SIG-M5 treated with dmso at 0.1 percent for 504 hours (cell line): ENCODE measurements around the gene FBN2.
"Not testable (repeated sequence)": the region's sequence is repeated elsewhere in the genome, so short reads cannot be mapped to it uniquely, and the experiment has no call there.

Source experiments
- DNase-seq: peaks from one replicate; lab custom pipeline; 2025; ENCODE audit not compliant: unreplicated experiment; lab: John Stamatoyannopoulos, UW

Gene FBN2

DNA sequence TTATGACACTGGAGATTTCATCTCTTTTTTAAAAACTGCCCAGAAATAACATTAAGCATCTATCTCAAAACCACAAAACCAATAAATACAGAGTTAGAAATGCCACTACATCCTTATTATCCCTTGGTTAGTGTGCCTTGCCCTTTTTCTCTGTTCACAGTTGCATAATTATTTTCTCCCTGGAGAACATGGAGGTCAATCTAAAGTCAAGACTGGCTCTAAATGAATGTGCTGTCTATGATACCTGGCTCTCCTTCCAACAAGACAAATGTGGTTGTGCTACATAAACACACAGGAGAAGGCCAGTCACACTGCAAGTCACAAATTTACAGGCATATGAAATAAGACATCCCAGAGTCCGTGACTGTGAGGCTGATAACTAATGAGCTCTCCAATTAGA lies 2.8 kb downstream of the FBN2 start:
- no peak for DNase-seq

DNA sequence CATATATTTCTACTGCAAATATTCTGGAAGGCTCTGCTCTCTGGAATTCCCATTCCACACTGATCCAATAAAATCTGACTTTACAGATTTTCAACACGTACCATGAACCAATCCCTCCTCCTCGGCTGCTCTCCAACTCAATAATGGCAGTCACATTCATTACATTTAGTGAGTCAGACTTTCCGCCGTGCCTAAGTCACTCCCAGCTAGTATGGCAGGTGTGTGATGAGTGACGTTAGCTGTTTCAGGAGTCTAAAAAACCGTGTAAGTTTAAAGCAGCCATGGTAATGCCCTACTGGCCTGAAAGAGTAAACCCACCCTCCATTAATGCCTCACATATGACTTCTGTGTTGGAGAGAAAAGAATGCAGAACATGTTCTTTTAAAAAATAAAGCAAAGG lies 3.3 kb downstream of the FBN2 start:
- DNase-seq: no peak

DNA sequence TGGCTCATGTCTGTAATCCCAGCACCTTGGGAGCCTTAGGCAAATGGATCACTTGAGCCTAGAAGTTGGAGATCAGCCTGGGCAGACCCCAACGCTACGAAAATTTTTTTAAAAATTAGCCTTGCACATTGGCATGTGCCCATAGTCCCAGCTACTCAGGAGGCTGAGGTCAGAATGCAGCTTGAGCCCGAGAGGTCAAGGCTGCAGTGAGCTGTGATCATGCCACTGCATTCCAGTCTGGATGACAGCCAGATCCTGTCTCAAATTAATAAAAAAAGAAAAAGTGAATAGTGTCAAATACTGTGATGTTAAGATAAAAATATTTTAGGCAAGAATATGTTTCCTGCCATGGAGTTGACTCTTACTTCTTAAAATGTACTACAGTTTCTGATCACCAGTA lies 5.3 kb downstream of the FBN2 start:
- DNase-seq: no peak

DNA sequence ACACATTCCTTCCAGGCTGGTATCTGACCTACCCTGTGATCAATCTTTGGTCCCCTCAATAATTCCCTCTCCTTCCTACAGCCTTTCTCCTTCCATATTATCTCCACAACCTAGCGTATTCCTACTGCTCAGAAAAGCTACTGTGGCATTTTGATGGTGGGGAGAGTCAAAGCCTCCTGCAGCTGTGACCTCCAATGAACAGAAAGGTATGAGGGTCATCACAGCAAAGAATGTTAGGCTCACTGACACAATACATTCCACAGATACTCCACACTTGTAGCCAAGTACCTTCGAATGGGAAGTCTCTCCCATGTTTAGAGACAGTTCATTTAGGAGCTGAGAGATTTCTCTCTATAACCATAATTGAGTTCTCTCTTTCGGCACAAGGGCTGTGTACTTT lies 5.9 kb downstream of the FBN2 start:
- DNase-seq: no peak

DNA sequence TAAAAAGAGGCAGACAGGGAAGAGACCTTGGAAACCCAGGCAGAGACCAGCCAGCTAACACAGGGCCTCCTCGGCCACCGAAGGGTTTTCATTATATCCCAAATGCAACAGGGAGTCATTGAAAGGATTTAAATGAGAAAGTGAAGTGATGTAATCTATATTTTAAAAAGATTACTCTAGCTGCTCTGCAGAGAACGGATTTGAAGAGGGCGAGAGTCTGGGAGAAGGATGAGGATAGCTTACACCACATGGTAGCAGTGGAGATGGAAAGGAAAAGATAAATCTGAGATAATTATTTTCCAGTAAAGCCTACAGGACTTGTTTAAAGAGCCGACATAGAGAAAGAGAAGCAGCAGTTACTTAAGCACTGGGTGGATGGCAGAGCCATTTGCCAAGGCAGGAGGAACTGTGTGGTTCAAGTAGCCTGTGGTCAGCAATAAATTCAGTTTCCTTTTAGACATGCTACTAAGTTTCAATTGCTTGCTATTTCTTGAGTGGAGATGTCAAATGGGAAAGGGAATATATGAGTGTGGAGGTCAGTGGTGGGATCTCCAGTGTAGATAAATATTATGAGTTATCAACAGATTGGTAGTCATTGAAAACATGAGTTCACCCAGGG lies 9.3 kb downstream of the FBN2 start:
- no peak for DNase-seq

DNA sequence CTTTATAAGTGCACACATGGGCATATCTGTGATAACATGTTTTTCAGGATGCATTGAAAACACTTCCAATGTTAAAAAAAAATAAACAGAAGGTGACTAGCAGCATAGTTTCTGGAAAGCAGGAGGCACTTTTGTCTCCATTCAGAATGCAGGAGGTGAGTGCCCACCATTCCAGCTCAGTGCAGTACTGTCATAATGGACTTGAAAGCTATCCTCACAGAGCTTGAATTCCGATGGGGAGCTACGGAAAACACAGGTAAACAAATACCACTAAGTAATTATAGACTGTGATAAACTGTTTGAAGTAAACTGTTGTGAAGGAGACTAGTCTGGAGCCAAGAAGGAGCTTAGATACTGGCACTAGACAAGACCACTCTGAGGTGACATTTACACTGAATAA lies 9.9 kb downstream of the FBN2 start:
- DNase-seq: no peak

DNA sequence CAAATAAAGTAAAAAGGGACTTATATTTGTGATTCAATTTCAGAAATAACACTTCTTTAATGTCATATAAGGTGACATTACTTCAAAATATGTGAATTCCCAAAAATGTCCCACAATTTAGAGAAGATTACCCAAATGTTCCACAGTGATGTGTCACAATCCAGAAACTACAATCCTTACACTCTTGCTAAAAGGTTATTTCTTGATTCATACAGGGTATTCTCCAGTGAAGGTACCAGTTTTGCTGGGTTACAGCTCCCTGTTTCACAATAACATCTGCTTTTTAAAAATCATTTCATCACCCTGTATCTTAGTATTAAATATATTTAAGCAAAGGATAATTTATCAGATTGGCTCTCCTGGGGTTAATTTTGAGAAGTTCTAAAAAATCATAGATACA lies 11.0 kb downstream of the FBN2 start:
- DNase-seq: no peak

DNA sequence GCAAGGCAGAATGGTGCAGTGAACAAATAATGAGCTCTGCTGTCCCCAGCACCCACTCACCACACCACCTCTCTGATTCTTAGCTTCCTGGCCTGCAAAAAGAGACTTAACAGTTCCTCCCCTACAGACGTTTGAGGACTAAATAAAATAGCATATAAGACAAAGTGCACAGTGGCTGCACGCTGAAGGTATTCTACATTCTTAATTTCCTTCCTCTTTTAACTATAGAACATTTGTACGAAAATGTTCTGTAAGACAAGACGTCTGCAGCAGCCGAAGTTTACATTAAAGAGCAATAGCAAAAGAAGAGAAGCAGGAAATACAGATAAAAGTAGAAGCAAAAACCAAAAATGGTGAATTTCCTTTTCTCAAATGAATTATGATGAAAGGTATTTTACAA lies 15.7 kb downstream of the FBN2 start:
- no peak for DNase-seq

DNA sequence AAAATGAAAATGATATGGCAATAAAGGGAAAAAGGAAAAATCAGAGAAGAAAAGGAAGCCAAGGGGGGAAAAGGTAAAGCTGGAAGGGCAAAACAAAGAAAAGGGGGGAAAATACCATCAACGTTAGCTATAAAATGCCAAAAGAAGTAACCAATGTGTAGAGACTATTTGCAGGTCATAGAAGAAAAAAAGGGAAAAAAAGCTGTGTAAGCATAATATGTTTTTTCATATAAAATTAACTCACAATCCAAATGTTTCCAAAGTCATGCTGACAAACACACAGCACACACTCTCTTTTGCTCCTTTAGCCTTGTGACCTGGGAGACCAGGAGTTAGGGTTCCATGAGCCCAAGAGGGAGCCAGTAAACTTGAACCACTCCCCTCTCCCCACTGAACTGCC lies 18.2 kb downstream of the FBN2 start:
- no peak for DNase-seq

DNA sequence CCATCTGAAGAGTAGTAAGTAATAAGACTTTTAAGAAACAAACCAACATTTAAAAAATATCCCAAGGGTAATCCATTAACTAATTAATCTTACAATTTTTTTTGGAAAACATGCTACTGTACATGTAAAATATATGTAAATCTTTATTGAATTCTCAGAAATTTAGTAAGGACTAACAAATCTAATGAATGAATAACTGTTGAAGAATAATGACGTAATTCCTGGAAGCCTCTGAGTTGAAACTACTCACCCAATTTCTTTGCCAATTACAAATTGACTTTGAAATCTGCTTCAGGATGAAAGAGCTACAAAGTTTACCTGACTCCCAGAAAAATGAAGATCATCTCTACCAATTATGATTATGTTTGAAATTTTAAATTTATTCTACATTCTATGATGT lies 21.1 kb downstream of the FBN2 start:
- no peak for DNase-seq

DNA sequence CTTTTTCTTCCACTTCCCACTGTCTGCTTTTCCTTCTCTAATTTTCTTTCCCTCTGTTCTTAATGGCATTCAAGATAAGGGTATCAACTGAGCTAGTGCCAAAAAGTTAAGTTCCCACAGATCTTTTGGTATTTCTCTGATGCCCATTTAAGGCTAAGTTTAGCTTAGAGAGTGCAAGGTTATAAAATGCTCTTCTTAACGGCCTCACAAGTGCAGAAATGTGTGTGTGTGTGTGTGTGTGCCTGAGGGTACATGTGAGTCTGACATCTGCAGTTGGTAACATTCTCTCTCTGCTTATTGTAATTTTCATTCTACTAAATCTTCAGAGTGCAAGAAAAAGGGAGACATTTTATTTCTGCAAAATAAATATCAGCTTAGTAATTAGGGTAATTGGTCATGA lies 24.2 kb downstream of the FBN2 start:
- no peak for DNase-seq

DNA sequence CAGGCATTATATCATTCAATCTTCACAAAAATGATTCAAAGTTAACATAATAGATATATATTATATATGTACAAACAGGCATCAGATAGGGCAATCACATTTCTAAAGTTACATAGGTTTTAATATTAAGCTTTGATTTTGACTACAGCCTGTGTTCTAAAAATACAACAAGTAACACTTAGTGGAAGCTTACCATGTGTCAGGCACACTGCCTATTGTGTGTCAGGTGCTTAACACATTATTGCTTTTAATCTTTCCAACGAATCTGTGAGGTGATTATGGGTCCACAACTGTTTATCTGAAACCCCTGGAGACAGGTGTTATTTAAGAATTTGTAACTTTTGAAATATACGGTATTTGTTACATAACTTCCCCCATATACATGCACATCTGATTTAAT lies 25.2 kb downstream of the FBN2 start:
- DNase-seq: no peak

DNA sequence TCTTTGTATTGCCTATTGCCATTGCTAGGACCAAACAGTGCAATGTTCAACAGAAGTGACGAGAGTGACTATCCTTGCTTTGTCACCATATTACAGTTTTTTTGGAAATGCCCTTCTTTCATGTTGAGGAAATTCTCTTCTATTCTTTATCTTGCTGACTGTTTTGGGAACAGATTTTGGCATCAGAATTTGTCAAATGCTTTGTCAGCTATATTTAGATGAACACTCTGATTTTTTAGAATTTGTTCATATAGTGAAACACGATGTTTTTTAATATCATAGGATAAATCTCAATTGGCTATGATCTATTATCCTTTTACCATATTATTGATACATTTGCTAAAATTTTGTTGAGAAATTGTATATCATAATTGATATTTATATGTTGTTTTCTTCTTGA lies 31.4 kb downstream of the FBN2 start:
- no peak for DNase-seq

DNA sequence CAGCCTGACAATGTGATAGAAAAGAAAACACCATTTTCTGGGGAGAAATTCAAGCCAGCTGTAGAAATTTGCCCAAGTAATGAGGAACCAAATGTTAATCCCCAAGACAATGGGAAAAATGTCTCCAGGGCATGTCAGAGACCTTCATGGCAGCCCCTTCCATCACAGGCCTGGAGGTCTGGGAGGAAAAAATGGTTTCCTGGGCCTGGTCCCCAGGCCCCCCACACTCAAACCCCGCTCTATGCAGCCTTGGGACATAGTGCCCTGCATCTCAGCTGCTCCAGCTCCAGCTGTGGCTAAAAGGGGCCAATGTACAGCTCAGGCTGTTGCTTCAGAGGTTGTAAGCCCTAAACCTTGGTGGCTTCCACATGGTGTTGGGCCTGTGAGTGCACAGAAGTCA lies 34.3 kb downstream of the FBN2 start:
- not testable (repeated sequence) for DNase-seq

DNA sequence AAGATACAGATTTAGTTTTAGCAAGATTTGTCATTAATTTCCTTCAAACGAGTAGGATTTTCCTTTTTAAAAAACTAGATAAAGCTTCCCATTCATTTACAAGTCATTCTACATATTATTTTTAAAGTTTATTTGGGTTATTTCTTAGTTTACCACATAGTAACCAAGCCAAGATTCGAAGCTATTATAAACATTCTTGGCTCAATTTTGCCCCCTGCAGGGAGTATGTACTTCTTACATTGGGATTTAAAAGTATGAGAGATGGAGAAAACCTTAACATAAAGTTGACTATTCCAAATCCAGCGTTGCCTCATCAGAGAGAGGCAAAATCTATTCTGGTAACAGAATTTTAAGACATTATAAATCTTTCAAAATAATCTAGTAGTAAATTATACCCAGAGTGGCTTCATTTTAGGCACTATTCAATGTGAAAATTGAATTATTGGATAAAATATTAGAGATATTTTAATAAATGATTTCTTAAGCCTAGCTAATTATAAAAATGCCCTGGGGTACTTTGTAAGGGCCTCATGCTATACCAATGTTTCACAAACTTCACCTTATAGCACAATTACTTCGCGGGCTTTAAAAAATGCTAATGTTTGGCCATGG lies 39.1 kb downstream of the FBN2 start:
- DNase-seq: peak; percentile 32

DNA sequence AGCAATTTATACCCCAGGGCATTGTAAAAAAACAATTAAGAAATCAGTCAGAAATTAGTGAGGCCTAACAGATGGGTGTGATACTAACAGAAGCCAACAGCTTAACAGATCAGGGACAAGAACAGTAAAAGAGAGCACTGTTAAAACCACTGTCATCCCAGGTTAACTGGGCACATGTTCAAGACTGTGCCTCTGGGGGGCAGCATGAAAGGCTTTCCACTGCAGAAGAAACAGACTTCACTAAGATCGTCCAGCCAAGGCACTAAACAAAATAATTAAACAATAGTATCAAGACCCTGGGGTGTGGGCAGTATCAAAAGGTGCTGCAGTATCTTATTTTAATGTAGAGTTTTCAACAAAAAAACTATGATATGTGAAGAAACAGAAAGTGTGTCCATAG lies 43.5 kb downstream of the FBN2 start:
- no peak for DNase-seq

DNA sequence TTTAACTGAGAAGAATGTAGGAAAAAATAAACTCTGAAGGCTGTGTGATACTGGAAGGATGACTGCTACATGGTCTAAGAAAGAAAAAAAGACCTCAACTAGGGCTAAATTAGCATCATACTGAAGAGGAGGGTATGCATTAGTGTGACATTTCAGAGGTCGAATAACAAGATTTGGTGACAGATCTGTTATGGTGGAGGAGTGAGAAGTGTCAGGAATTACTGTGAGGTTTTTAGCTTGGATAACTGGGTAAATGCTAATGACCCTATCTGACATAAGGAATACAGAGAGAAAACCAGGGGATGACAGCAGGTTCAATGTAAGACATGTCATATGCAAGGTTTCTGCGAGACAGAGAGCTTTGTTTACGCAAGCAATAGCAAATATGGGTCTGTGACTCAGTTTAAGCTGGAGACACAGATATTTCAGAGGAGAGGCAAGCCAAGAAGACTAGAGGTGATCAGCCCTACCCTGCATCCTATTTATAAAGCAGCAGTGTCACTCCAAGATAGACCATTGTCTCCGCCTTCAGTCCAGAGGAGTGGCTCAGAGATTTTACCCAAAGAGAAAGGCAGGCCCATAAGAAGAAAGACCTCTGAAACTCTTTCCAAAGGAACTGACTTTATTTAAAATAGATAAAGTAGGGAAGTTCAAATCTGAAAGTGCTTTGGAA lies 44.3 kb downstream of the FBN2 start:
- DNase-seq: no peak

DNA sequence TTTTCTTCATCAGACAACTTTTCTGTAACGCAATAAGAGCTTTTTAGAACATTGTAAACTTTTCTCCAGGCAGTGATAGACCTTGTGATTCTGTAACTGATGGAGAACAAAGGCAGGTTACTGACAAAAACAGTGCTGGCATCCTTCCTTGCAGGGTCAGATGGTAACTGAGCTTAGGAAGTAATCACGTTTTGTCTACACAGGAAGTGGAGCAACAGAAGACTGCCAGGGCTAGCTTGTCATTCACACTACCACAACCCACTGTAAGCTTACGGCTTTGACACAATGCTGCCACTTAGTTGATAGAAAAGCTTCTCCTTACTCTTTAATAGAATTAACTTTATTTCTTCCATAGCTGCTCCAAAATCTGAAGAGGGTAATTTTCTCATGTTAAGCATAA lies 46.8 kb downstream of the FBN2 start:
- no peak for DNase-seq

DNA sequence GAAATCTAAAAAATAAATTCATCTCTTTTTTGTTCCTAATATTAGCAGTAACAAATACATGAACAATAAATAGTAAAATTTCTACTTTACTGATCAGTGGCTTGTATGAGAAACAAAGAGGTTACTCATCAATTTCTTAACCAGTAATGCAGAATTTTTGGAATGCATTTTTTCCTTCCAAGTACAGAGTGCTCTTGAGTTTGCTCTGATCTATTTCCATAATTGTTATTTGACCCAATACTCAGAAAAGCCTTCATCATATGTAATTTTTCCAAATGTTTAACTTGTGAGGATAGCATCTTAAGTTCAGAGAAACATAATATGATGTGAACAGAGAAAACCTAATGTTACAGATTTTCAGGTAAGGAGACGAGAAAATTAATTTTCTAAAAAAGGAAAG lies 47.3 kb downstream of the FBN2 start:
- DNase-seq: no peak

DNA sequence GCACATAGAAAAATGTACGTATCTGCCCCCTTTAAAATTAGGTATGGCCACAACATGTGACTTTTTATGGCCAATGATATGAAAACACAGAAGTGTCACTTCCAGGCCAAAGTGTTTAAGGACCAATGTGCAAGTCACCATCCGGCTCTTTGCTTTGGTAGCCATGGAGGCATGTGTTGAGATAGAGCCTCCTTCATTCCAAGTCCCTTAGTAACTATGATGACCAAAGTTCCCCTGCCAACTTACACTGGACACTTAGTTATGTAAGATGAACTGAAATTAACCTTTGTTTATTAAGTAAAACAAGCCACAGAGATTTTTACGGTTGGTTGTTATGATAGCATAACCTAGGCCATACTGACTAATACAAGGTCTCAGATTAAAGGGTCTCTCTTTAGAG lies 51.0 kb downstream of the FBN2 start:
- DNase-seq: no peak

DNA sequence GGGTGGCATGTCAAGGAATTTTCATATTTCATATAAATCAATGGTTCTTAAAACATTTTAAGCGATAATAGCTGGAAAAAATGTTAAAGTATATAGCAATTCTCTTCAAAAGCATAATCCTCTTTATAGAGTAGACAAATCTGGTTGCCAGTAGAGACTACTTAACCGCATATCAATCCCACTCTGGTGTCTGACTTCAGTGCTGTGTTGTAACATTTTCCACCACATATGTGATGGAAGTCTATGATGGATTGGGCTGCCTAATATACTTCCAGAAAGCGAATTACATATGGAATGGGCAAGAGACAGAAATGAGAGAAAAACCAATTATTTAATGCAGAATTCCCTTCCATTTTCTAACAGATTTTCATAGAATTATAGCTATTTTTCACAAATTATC lies 54.3 kb downstream of the FBN2 start:
- DNase-seq: no peak

DNA sequence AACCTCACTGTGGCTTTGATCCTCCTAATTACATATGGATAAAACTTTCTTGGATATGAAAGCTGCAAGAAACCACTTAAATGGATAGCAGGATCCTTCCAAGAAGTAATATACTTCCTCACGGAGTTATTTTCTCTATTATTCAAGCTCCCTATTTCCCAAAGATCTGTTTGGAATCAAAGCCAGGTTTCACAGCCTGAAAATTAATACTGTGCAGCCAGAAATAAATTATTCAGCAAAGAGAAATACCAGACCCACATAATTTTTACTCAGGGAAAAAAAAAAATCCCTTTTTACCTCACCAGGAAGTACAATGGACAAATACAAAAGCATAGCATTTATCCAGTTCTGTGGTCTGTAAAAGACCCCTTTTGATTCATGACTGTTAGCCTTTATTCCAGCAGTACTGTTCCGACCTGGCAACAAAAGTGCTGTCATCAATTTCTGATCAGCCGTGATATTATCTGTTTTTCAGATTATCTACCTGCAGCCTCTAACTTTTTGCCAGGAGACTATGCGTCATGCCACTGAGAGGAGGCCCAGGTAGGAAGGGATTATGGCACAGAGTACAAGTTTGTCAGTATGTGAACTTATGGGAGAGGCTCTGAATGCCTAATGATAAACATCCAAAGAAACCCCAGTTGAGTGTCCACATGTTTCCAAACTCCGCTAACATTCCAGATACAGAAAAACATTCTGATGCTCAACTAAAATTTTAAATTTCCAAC lies 57.0 kb downstream of the FBN2 start:
- DNase-seq: no peak
